ENCODE measurements around the gene WDR5B.

The WDR5B gene

DNA sequence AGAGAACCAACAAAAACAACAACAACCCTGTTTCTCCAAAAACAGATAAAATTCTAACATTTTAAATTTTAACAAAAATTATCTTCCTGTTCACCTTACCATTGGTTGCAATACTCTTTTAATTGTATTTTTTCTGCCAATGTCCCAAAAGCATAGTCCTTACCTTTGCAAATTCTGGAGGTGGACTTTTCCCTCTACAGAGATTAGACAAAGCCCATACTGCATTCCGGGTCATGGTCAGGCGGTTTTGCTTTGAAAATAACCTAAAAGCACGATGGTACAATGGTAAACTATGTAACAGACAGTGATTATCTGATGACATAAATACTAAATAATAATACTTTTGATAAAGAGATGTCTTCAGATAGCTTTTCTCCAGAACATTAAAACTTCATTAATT, 35.5 kb upstream of the WDR5B start:
- TF ChIP-seq, protein P1, sequence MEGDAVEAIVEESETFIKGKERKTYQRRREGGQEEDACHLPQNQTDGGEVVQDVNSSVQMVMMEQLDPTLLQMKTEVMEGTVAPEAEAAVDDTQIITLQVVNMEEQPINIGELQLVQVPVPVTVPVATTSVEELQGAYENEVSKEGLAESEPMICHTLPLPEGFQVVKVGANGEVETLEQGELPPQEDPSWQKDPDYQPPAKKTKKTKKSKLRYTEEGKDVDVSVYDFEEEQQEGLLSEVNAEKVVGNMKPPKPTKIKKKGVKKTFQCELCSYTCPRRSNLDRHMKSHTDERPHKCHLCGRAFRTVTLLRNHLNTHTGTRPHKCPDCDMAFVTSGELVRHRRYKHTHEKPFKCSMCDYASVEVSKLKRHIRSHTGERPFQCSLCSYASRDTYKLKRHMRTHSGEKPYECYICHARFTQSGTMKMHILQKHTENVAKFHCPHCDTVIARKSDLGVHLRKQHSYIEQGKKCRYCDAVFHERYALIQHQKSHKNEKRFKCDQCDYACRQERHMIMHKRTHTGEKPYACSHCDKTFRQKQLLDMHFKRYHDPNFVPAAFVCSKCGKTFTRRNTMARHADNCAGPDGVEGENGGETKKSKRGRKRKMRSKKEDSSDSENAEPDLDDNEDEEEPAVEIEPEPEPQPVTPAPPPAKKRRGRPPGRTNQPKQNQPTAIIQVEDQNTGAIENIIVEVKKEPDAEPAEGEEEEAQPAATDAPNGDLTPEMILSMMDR (IDR thresholded peaks at IDR 0.05): no peak

DNA sequence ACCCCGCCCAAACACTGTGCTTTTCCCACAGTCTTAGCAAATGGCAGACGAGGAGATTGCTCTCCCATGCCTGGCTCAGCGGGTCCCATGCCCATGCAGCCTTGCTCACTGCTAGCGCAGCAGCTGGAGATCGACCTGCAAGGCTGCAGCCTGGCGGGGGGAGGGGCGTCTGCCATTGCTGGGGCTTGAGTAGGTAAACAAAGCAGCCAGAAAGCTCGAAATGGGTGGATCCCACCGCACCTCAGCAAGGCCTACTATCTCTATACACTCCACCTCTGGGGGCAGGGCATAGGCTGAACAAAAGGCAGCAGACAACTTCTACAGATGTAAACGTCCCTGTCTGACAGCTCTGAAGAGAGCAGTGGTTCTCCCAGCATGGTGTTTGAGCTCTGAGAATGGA, 27.2 kb upstream of the WDR5B start:
- TF ChIP-seq, protein P1 (IDR thresholded peaks at IDR 0.05): no peak

DNA sequence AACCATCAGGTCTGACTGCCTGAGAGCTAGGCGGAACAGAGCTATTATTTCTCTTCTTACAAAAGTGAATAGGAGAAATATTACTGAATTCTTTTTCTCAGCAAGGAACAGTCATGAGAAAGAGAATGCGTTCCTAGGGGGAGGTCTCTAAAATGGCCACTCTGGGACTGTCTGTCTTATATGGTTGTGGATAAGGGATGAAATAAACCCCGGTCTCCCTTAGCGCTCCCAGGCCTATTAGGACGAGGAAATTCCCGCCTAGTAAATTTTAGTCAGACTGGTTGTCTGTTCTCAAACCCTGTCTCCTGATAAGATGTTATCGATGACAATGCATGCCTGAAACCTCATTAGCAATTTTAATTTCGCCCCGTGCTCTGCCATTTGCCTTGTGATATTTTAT, 20.1 kb upstream of the WDR5B start:
- TF ChIP-seq, protein P1 (IDR thresholded peaks at IDR 0.05): no peak

DNA sequence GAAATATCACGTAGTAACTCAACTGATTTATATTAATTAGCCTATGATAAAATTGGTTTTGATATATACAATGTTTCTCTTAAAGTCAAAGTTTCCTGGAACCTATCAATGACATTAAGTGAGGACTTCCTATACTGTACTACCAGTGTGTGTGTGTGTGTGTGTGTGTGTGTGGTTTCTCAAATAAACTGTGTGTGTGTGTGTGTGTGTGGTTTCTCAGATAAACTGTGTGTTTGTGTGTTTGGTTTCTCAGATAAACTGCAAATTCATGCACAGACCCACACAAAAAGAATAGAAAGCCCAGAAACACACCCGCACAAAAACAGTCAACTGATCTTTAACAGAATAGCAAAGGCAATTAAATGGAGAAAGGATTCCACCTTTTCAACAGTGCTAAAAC, 14.5 kb upstream of the WDR5B start:
- TF ChIP-seq, protein P1 (IDR thresholded peaks at IDR 0.05): no peak

DNA sequence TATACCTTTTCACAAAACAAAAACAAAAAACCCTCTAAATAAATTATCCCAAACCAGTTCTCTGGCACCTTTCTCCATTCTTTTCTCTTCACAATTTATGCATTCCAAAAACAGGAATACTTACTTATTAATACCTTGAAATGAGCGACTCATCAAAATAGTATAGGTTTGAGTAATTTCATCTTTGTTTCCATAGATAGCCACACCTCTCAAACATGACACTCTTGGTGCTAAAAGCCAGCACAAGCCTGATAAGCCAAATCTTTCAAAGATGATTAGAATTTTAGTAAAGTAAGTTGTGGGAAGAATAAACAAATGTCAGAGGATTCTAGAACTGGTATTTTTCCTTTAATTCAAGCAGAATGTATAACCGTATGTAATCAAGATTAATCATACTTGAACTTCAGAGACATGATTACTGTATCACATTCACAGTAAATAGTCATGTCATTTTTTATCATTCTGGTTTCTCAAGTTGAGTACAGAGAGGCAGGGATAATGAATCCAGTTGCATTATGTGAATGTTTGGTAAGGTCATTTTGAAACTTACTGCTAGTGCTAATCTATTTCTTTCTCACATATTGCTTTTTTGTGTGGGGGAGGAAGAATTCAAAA, 12.1 kb upstream of the WDR5B start:
- TF ChIP-seq, protein P1 (IDR thresholded peaks at IDR 0.05): no peak

DNA sequence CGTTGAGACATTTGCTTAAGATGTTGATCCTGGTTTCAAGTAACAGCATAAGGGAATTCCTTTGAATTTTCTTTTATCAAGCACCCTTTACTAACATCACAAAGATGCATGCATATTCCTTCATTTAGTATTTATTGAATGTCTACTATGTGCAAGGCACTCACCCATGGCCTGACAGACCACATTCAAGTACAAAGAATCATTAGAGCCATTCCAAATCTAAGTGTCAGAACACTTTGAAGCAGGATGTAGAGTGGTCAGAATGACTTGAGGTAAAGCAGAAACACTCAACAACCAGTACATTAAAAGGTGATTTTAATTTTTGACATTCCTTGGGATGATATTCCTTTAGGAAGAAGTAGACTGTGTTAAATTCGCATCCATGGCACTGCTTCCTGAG, 6.0 kb upstream of the WDR5B start:
- TF ChIP-seq, protein P1 (IDR thresholded peaks at IDR 0.05): no peak

DNA sequence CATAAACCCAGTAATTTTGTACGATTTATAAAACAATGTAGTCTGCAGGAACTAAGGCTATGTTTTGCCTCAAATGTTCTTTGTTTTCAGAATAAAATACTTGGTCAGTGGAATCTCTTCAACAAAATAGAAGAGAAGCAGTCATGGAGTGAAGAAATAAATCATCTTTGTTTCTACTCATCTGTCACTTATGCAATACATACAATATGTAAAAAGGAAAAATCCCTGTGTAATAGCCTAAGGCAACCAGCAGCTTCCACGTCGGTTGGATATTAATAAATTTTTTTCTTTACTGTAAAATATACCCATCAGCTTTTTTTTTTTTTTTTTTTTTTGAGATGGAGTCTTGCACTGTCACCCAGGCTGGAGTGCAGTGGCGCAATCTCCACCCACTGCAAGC, 5.2 kb upstream of the WDR5B start:
- TF ChIP-seq, protein P1 (IDR thresholded peaks at IDR 0.05): no peak

DNA sequence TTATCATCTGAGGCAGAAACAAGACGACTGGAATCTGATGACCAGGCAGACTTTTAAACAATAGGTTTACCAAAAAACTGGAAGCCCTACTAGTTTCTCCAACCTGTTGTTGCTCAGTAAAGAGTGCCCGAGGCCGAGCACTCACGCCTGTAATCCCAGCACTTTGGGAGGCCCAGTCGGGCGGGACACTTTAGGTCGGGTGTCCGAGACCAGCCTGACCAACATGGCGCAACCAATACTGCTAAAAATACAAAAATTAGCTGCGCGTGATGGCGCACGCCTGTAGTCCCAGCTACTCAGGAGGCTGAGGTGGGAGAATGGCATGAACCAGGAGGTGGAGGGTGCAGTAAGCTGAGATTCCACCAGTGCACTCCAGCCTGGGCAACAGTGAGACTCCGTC, 1.1 kb upstream of the WDR5B start:
- TF ChIP-seq, protein P1 (IDR thresholded peaks at IDR 0.05): no peak
